ENCODE data around the gene TRIO.

The TRIO gene

GRCh38 chr5:14351845-14352712 lies 208.9 kb downstream of the TRIO start:
- peak in 38 of 56 donors; percentile 5 to 80 (median 41) for DNase-seq

GRCh38 chr5:14353726-14354474 lies 210.8 kb downstream of the TRIO start:
- no peak for DNase-seq

DNA sequence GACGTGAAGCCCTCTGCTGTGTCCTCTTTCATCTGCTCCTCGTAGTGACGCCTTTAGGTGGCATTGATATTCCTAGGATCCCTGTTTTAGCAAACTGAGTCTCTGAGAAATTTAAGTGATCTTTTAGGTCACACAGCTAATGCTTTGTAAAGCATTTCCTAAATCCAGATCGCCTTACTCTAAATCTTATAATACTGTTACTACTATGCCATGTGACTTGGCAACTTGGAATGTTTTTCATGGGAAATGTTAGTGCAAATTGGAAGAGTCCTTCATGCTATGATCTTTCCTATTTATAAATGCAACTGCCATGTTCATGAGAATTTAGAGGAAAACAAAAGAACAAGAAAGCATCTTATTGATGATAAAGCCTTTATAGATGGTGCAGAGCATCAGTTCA lies 212.2 kb downstream of the TRIO start:
- DNase-seq = no peak

- no peak for DNase-seq
Observed at GRCh38 chr5:14356305-14356704, 213.2 kb downstream of the TRIO start.

DNA sequence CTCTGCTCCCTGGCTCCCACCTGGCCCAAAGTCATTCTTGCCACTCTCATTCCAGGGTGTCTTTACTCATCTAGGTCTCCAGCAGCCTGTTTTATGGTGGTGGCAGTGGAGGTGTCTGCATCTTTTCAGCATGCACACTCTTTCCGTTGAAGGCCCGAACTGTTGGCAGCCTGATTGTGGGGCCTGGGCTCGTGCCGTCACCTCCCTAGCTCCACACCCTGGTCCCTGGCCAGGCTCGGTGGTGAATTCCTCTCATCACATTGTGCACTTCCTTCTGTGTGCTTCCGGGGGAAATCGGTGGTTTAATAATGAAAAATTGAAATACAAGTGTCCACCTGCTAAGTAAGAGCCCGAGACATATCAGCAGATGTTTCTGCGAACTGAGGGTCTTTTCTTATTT lies 214.3 kb downstream of the TRIO start:
- DNase-seq = no peak

- no peak for DNase-seq
Observed at GRCh38 chr5:14357851-14358250, 214.7 kb downstream of the TRIO start.

- DNase-seq = no peak
Observed at GRCh38 chr5:14358536-14358935, 215.4 kb downstream of the TRIO start.

DNA sequence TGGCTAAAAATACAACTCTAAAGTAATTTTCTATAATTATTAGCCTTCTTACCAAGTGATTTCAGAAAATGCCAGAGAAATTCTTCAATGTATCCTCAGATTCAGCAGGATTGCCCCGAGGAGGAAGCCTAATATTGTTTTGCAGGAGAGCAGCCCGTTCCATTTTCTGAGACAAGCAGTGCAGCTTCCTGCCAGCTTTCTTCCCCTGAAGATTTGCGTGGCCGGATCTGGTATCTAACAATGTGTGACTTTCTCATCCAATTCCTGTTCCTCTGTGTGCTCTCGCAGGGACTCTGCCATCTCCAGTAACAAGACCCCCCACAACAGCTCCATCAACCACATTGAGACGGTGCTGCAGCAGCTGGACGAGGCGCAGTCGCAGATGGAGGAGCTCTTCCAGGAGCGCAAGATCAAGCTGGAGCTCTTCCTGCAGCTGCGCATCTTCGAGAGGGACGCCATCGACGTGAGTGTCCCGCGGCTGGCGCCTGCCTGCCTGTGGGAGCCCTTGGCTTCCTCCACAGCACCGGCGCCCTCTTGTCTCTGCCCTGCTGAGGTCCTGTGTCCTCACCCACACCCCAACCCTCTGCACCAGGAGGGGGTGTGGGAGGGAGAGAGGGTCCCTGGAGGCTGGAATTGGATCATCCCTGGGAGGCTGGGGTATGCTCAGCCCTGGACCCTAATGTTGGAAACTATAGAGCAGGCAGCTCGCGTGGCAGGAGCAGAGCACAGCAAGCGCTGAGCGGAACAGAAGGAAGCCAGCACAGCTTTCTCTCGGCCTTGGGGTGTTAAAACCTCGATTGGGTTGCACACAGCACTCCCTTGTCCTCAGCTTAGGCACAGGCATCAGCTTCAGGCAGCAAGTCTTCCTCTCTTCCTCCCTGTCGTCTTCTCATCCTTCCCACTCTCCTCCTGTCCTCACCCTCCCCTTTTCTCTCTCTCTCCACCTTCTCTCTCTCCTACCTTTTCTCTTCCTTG lies 216.2 kb downstream of the TRIO start:
- DNase-seq = peak in 1 of 56 donors; percentile 37

GRCh38 chr5:14362491-14362890 lies 219.3 kb downstream of the TRIO start:
- no peak for DNase-seq

DNA sequence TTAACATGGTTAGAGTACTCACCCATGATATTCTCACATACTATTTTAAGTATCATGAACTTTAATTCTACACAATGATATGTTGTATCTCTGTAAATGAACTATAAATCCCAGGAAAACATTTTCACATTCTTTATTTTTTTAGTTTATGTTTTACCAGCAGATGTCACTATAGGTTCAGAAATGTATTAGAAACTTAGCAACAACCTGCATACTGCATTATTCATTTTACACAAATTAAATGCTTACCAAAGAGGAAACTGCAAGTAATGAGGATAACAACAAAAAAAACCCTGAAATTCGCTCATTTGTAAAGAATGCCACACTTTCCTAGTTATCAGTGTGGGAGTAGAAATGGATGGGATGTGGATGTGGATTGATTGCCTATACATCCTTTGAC lies 221.0 kb downstream of the TRIO start:
- DNase-seq = no peak

DNA sequence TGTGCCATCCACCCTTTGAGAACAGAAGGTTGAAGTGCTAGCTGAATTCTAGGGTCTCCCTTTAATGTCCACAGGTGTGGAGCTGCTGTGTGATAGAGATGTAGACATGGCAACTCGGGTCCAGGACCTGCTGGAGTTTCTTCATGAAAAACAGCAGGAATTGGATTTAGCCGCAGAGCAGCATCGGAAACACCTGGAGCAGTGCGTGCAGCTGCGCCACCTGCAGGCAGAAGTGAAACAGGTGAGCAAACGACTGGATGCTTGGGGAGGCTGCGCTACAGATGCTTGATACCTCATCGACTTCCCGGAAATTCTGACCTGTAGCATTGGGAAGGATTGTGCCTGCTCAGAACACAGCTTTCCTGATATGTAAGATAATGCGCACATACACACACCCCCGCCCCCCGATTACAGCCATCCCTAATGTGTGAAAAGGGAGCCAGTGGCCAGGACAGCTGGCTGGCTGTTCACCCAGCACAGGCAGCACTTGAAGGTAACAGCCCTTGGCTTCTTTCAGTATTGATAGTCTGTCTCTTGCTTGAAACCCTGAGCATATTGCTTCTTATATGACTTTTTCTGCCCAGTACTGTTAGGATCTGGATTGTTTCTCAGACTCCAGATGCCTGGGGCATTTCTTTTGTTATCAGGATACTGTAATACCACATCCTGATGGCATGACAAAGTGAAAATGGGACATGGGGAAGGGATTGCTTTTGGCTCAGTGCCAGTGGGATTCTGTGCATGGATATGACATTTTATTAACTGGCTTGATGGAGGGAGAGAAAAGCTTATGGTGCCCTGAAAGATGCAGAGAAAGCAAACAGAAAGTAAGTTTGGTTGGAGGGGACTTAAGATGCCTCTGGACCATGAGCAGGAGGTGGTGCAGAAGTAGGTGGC lies 221.7 kb downstream of the TRIO start:
- DNase-seq = peak in 1 of 56 donors; percentile 32

- no peak for DNase-seq
Observed at GRCh38 chr5:14365831-14366430, 222.8 kb downstream of the TRIO start.

DNA sequence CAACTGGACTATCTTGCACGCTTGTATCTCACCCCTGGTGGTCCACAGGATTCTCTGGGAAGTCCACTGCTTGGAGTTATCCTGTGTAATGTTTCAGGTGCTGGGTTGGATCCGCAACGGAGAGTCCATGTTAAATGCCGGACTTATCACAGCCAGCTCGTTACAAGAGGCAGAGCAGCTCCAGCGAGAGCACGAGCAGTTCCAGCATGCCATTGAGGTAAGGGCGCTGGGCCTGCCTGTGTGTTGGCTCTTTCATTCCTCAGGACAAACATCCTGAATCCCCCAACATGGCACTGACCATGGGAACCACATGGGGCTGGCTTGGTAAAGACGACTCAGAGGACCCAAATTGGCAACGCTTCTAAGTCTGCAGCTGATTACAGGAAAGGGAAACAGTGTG lies 223.6 kb downstream of the TRIO start:
- DNase-seq = no peak

- DNase-seq = no peak
Observed at GRCh38 chr5:14367364-14367763, 224.2 kb downstream of the TRIO start.

DNA sequence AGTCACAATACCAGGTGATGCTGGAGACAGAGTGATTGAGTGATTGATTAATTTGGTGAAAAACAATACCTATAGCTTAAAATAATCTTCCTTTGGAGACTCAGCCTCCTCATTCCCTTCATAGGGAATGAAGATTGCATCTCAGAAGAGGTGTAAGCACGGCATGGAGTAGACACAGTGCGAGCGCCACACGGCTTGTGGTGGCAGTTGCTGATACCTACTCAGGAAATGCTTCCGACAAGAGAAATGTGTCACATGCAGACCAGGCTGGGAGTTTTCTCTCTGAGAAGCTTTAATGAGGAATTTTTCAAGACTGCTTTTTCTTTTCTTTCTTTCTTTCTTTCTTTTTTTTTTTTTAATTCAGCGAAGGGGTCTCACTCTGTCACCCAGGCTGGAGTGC lies 226.6 kb downstream of the TRIO start:
- peak in 11 of 56 donors; percentile 14 to 68 (median 33) for DNase-seq

GRCh38 chr5:14370386-14370785 lies 227.2 kb downstream of the TRIO start:
- no peak for DNase-seq

GRCh38 chr5:14373685-14374084 lies 230.5 kb downstream of the TRIO start:
- DNase-seq = no peak

GRCh38 chr5:14374100-14374499 lies 231.0 kb downstream of the TRIO start:
- DNase-seq = no peak

- no peak for DNase-seq
Observed at GRCh38 chr5:14376789-14377188, 233.6 kb downstream of the TRIO start.

Data from nucleus accumbens (tissue), 56 donors.